ENCODE data around the gene MAP2K6.

DNA sequence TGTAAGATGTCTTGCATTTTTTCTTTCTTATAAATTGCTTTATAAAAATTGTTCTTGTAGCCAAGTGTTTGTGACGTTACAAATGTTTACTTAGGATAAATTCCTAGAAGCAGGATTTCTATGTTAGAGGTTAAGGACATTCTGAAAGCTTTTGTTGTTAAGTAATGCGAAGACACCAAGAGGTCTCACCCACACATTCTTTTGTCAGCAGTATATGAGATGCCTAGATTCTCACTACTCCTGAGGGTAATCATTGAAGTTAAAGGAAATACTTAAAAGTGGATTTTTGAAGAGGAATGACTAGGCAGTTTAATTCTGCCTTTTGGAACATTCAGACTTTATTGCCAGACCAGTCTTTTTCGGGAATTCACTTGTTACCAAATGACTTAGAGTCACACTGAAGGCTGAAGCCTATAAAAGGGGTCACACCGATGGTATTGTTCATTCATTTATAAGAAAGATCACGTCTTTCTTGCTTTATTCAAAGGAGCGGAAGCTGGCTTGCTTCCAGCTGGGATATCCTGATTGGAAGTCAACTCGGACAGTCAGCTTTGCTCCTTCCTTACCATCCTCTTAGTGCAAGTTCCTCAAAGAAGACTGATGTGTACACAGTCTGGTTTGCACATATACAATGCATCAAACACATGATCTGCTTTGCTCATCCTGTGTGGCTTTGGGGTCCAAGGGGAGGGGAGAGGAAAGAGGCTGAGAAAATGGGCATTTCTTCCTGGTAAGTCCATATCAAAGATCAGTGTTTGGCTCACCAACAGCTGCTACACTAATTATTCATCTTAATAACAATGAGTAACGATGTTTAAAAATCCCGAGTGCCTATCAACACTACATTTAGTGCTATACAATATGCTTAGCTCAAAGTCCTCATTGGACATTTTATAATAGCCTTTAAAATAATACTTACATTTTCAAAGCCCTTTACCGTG is 160.0 kb downstream of the MAP2K6 start:
- TF ChIP-seq CTCF (IDR thresholded peaks at IDR 0.05; ENCODE audit: insufficient read depth, low read depth, low read length) (no peak), EZH2 (IDR thresholded peaks at IDR 0.05; ENCODE audit: insufficient read depth, low read length) (no peak)

Measured in astrocyte (in vitro differentiated cells and primary cell).